ENCODE measurements around the gene C5orf34. TPM values are rescaled to one million over a fixed set of nuclear protein-coding genes. Genes with fewer than 3 reads are reported as not detected.

Gene C5orf34
- total and polyA plus RNA-seq, 9 of the 15 experiments (the other 6 are each of a cell fraction or from before 2014, with no cell fraction given): 13.2 to 32.6 (median 20.7) TPM

DNA sequence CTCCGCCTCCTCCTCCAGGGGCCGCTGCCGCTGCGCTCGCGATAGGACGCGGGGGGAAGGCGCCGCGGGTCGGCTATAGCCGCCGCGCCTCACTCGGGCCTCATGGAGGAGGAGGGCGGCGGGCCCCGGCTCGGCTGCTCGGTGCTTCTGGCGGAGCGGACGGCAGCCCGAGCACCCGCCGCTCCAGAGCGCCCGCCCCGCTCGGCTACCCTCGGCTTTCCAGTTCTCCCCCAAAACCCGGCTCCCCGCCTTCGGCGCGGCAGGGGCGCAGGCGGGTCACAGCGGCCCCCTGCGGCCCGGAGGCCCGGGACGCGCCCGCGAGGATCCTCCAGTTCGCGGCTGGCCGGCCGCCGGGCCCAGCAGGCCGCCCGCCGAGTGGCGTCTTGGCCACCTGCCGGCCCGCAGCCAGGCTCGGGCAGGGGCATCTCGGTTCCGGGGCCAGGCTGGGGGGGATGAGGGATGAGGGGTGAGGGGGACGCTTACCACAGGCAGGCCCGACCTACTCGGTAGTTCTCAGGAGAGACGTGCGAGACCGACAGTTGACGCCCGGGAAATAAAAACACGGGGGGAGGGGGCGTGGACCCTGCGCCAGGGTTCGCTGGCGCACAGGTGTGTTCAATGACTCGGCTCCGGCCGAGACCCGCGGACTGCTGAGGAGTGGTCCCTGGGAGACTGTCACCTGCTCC lies 42.1 kb upstream of the C5orf34 start, which contains the start of gene PAIP1 (continued):
- TF ChIP-seq, protein P1, sequence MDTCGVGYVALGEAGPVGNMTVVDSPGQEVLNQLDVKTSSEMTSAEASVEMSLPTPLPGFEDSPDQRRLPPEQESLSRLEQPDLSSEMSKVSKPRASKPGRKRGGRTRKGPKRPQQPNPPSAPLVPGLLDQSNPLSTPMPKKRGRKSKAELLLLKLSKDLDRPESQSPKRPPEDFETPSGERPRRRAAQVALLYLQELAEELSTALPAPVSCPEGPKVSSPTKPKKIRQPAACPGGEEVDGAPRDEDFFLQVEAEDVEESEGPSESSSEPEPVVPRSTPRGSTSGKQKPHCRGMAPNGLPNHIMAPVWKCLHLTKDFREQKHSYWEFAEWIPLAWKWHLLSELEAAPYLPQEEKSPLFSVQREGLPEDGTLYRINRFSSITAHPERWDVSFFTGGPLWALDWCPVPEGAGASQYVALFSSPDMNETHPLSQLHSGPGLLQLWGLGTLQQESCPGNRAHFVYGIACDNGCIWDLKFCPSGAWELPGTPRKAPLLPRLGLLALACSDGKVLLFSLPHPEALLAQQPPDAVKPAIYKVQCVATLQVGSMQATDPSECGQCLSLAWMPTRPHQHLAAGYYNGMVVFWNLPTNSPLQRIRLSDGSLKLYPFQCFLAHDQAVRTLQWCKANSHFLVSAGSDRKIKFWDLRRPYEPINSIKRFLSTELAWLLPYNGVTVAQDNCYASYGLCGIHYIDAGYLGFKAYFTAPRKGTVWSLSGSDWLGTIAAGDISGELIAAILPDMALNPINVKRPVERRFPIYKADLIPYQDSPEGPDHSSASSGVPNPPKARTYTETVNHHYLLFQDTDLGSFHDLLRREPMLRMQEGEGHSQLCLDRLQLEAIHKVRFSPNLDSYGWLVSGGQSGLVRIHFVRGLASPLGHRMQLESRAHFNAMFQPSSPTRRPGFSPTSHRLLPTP (IDR thresholded peaks at IDR 0.05; ENCODE audit: borderline replicate concordance, extremely low read depth, insufficient read length): no peak
- TF ChIP-seq NELFE (IDR thresholded peaks at IDR 0.05; ENCODE audit: insufficient read depth, insufficient read length) (no peak), FUS (optimal IDR thresholded peaks at IDR 0.05; ENCODE audit: low read depth, low read length) (peak; percentile 86), SIX5 (IDR thresholded peaks at IDR 0.05; ENCODE audit: borderline replicate concordance in 1 of 2, insufficient read depth in 1 of 2, low read depth in 1 of 2, low read length in 2 of 2) (peak in 1 of 2 experiments; percentile 6; a peak in 1 of 4 replicates), HNRNPK (IDR thresholded peaks at IDR 0.05; ENCODE audit: low read depth, low read length, poor library complexity, severe bottlenecking) (peak; percentile 56), DACH1 (IDR thresholded peaks at IDR 0.05; ENCODE audit: partially characterized antibody) (no peak), ZFX (CRISPR knock-in tag; IDR thresholded peaks at IDR 0.05) (peak; percentile 99), TAF1 (IDR thresholded peaks at IDR 0.05; ENCODE audit: control insufficient read depth, extremely low read depth, insufficient read depth, low read length, severe bottlenecking) (peak; percentile 92), C11orf30 (IDR thresholded peaks at IDR 0.05; ENCODE audit: low read depth) (peak; percentile 70), ZNF407 (IDR thresholded peaks at IDR 0.05; ENCODE audit: low read depth) (no peak), POLR2H (tag; IDR thresholded peaks at IDR 0.05; ENCODE audit: low read depth) (peak; percentile 81)
- TF ChIP-seq, protein P2, sequence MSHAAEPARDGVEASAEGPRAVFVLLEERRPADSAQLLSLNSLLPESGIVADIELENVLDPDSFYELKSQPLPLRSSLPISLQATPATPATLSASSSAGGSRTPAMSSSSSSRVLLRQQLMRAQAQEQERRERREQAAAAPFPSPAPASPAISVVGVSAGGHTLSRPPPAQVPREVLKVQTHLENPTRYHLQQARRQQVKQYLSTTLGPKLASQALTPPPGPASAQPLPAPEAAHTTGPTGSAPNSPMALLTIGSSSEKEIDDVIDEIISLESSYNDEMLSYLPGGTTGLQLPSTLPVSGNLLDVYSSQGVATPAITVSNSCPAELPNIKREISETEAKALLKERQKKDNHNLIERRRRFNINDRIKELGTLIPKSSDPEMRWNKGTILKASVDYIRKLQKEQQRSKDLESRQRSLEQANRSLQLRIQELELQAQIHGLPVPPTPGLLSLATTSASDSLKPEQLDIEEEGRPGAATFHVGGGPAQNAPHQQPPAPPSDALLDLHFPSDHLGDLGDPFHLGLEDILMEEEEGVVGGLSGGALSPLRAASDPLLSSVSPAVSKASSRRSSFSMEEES (CRISPR knock-in tag; IDR thresholded peaks at IDR 0.05): no peak

Data from K562 (cell line).